Endothelial cell of umbilical vein (primary cell): ENCODE results near the gene MAML3. TPM values are rescaled to one million over a fixed set of nuclear protein-coding genes. Genes with fewer than 3 reads are reported as not detected.

ENCODE experiments used
- BruUV-seq: library from RNA; stranded (reverse); fragments of 400-500 nt; replicated peaks from 2 replicates; lab custom pipeline; 2021; lab: Mats Ljungman, UMichigan
- CTCF ChIA-PET: fragments of 300-600, 350-600 bp; sonication (Branson Sonifier 250); formaldehyde crosslinking; loops from one replicate; lab custom pipeline; 2021; ENCODE audit warnings: antibody characterized with exemption, inconsistent platforms; lab: Charles Lee
- POLR2A ChIA-PET: fragments of 300-600, 350-600 bp; sonication (Branson Sonifier 250); formaldehyde crosslinking; loops from one replicate; lab custom pipeline; 2021; ENCODE audit warnings: antibody characterized with exemption, inconsistent platforms; lab: Charles Lee
- DNase-seq: peaks from one replicate; pipeline ENCODE4 v3.0.0-alpha.2; 2011; ENCODE audit warnings: low read depth, low spot score
- FAIRE-seq: peaks from 2 replicates; lab custom pipeline; 2011; peaks lifted over from hg19 to GRCh38; lab: Jason Lieb, UNC
- H2AFZ ChIP-seq: 2 replicates; pipeline ENCODE4 v1.6.0; 2012; ENCODE audit warnings: low read depth, low read length, control low read depth, inconsistent platforms
- H3K27ac ChIP-seq: 2 replicates; pipeline ENCODE4 v1.5.1; 2011; ENCODE audit warnings: low read depth, mild to moderate bottlenecking, control low read depth, low read length, moderate library complexity; ENCODE audit not compliant: insufficient read depth
- H3K27me3 ChIP-seq, 2 experiments: 2 replicates each; pipeline versions ENCODE4 v1.6.0 to v1.6.1; 2011; ENCODE audit warnings: low read length in 2 of 2, mixed read lengths in 1 of 2; ENCODE audit not compliant: control insufficient read depth in 2 of 2, insufficient read depth in 2 of 2
- H3K36me3 ChIP-seq, 2 experiments: 2 replicates in 1 of 2; 3 replicates in 1 of 2; pipeline ENCODE4 v1.5.1; 2011; ENCODE audit warnings: low read length in 2 of 2, mild to moderate bottlenecking in 1 of 2, moderate library complexity in 1 of 2; ENCODE audit not compliant: control insufficient read depth in 2 of 2, insufficient read depth in 2 of 2; ENCODE audit errors: extremely low read depth in 1 of 2
- H3K4me1 ChIP-seq: 3 replicates; pipeline ENCODE4 v1.5.1; 2011; ENCODE audit warnings: mild to moderate bottlenecking, low read length; ENCODE audit not compliant: control insufficient read depth, insufficient read depth; ENCODE audit errors: extremely low read depth
- H3K4me2 ChIP-seq: 2 replicates; pipeline ENCODE4 v1.6.1; 2011; ENCODE audit warnings: low read length, control low read depth, mixed read lengths; ENCODE audit not compliant: insufficient read depth
- H3K4me3 ChIP-seq, 3 experiments: fragments of 200-600 bp in 1 of 3; sonication (generic), shearing (Covaris generic) in 1 of 3; replicated peaks in 1 of 3; 2 replicates each; pipeline ENCODE4 v1.5.1; 2011 to 2016; ENCODE audit warnings: control low read depth in 3 of 3, low read length in 3 of 3, mild to moderate bottlenecking in 2 of 3, inconsistent platforms in 1 of 3, low read depth in 1 of 3, moderate library complexity in 1 of 3; ENCODE audit not compliant: insufficient read depth in 1 of 3
- H3K79me2 ChIP-seq: 2 replicates; pipeline ENCODE4 v1.6.0; 2012; ENCODE audit warnings: low read length, inconsistent platforms; ENCODE audit not compliant: control insufficient read depth, insufficient read depth
- H3K9ac ChIP-seq: replicated peaks from 2 replicates; pipeline ENCODE3; 2011; ENCODE audit warnings: low read length, control low read depth; ENCODE audit not compliant: insufficient read depth; ENCODE audit errors: extremely low read depth
- H3K9me1 ChIP-seq: replicated peaks from 3 replicates; pipeline ENCODE4 v1.6.0; 2011; ENCODE audit warnings: mild to moderate bottlenecking, low read length; ENCODE audit not compliant: control insufficient read depth, insufficient read depth; ENCODE audit errors: extremely low read depth
- H3K9me3 ChIP-seq: replicated peaks from 2 replicates; pipeline ENCODE4 v1.5.1; 2012; ENCODE audit warnings: low read length, inconsistent platforms; ENCODE audit not compliant: control insufficient read depth, insufficient read depth
- H4K20me1 ChIP-seq: replicated peaks from 2 replicates; pipeline ENCODE3; 2011; ENCODE audit warnings: mild to moderate bottlenecking, low read length; ENCODE audit not compliant: control insufficient read depth, insufficient read depth; ENCODE audit errors: extremely low read depth
- CTCF ChIP-seq, 2 donors: IDR thresholded peaks; 1 replicate in 1 of 2; 2 replicates in 1 of 2; pipeline ENCODE4 v1.5.1; 2011; ENCODE audit warnings: low read length in 2 of 2, mild to moderate bottlenecking in 2 of 2, moderate library complexity in 2 of 2, control low read depth in 1 of 2, inconsistent platforms in 1 of 2, low read depth in 1 of 2; ENCODE audit not compliant: insufficient read depth in 1 of 2; ENCODE audit errors: extremely low read depth in 1 of 2
- EZH2 ChIP-seq: IDR thresholded peaks from 2 replicates; pipeline ENCODE4 v1.6.1; 2012; ENCODE audit warnings: borderline replicate concordance, low read depth, mild to moderate bottlenecking, moderate library complexity, low read length, inconsistent platforms; ENCODE audit not compliant: severe bottlenecking
- FOS ChIP-seq: IDR thresholded peaks from 2 replicates; pipeline ENCODE4 v1.6.1; 2011; ENCODE audit warnings: mild to moderate bottlenecking, low read length, moderate library complexity, borderline replicate concordance; ENCODE audit not compliant: insufficient read depth
- GATA2 ChIP-seq: IDR thresholded peaks from 2 replicates; pipeline ENCODE4 v1.7.0; 2011; ENCODE audit warnings: low read depth, mild to moderate bottlenecking, moderate library complexity, mixed read lengths, low read length; ENCODE audit not compliant: insufficient read length, insufficient read depth
- JUN ChIP-seq: IDR thresholded peaks from 2 replicates; pipeline ENCODE4 v1.6.1; 2011; ENCODE audit warnings: borderline replicate concordance, low read depth; ENCODE audit not compliant: insufficient read length, insufficient read depth
- MAX ChIP-seq: IDR thresholded peaks from 2 replicates; pipeline ENCODE4 v1.6.1; 2011; ENCODE audit not compliant: insufficient read depth, insufficient read length
- MYC ChIP-seq: IDR thresholded peaks from one replicate; pipeline ENCODE4 v1.6.1; 2011; ENCODE audit warnings: mild to moderate bottlenecking, low read depth, low read length
- POLR2A ChIP-seq: IDR thresholded peaks from 2 replicates; pipeline ENCODE4 v1.6.1; 2012; ENCODE audit warnings: low read depth, mild to moderate bottlenecking, control low read depth, low read length
- POLR2AphosphoS5 ChIP-seq: IDR thresholded peaks from 2 replicates; pipeline ENCODE4 v1.6.1; 2012; ENCODE audit warnings: low read depth, mild to moderate bottlenecking, control low read depth, low read length, moderate library complexity; ENCODE audit not compliant: insufficient read depth
- dilution Hi-C: fragments of 300-500 bp; cut with MboI; formaldehyde crosslinking; loops from one replicate; pipeline ENCODE4 v1.15.0; 2019; ENCODE audit warnings: low sequenced_read_pairs; ENCODE audit not compliant: extremely low pct_ligation_motif_present
- intact Hi-C: fragments of 100-400 bp; cut with micrococcal nuclease; formaldehyde crosslinking; loops from one replicate; pipeline ENCODE4 v1.10.0; 2022
- polyA plus RNA-seq, 4 experiments: library from polyadenylated mRNA; depleted of rRNA in 3 of 4; stranded (reverse) in 3 of 4; unstranded in 1 of 4; fragments of >200 nt; gene quantifications; 2 replicates each; pipeline versions ENCODE4 v1.2.1 to v1.2.3, GENCODE V29; 2011 to 2012; ENCODE audit warnings: missing spikeins in 1 of 4
- total RNA-seq: library from RNA; stranded (reverse); gene quantifications from 2 replicates; pipeline ENCODE4 v1.2.3, GENCODE V29; 2021

The MAML3 gene
- total and polyA plus RNA-seq, 2 donors (not counting 3 experiments of a cell fraction or from before 2014, with no cell fraction given), result 14.0 to 20.3 TPM

DNA sequence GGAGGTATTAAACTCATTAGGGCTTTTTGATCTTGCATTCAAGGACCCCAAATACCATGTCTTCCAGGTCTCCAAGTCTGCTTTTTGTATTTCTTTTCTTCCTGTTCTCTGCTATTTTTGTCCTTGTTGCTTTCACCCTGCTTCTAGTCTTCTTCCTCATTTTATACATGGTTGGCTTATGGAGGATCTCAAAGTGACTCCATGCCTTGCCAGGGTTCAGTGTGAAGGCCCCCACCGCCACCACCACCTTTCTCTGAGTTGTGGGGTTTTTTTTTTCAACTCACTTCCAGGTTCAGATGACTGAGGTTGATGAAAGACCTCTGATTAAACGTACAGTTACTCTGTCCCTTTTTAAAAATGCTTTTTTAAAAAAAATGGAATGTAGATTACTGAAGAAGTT is 96.3 kb downstream of the MAML3 start:
- dilution Hi-C loops, result no loop called here
- H3K27ac ChIP-seq, result no peak overlapping the region
- H3K79me2 ChIP-seq, result peaks cover 1% of the 10 kb centered on the region
- no peaks in the 10 kb centered on the region for H3K9me3 ChIP-seq
- ChIA-PET POLR2A (no interaction called here), CTCF (no interaction called here)
- no peak overlapping the region for H2AFZ ChIP-seq
- BruUV-seq, result no TSS peak
- no peaks in the 10 kb centered on the region for H3K36me3 ChIP-seq
- no peak overlapping the region for H3K4me2 ChIP-seq
- H3K27me3 ChIP-seq, result no peaks in the 10 kb centered on the region
- H3K9ac ChIP-seq, result no peak overlapping the region
- H3K4me3 ChIP-seq, result no peak overlapping the region
- no peaks in the 10 kb centered on the region for H4K20me1 ChIP-seq
- DNase-seq (no peak), FAIRE-seq (no peak)
- H3K9me1 ChIP-seq, result no peaks in the 10 kb centered on the region
- TF ChIP-seq FOS (no peak), MYC (no peak), POLR2A (no peak), EZH2 (no peak), CTCF (IDR thresholded peaks at IDR 0.05; ENCODE audit: extremely low read depth in 1 of 2, insufficient read depth in 1 of 2, low read depth in 1 of 2, low read length in 2 of 2) (no peak), MAX (no peak), JUN (no peak), POLR2AphosphoS5 (no peak), GATA2 (no peak)
- peaks cover 17% of the 10 kb centered on the region for H3K4me1 ChIP-seq
- intact Hi-C loops, result no loop called here
